ENCODE data around the gene GNPAT. TPM values are rescaled to one million over a fixed set of nuclear protein-coding genes. Genes with fewer than 3 reads are reported as not detected.

GNPAT gene
- 58.5 TPM for total RNA-seq

DNA sequence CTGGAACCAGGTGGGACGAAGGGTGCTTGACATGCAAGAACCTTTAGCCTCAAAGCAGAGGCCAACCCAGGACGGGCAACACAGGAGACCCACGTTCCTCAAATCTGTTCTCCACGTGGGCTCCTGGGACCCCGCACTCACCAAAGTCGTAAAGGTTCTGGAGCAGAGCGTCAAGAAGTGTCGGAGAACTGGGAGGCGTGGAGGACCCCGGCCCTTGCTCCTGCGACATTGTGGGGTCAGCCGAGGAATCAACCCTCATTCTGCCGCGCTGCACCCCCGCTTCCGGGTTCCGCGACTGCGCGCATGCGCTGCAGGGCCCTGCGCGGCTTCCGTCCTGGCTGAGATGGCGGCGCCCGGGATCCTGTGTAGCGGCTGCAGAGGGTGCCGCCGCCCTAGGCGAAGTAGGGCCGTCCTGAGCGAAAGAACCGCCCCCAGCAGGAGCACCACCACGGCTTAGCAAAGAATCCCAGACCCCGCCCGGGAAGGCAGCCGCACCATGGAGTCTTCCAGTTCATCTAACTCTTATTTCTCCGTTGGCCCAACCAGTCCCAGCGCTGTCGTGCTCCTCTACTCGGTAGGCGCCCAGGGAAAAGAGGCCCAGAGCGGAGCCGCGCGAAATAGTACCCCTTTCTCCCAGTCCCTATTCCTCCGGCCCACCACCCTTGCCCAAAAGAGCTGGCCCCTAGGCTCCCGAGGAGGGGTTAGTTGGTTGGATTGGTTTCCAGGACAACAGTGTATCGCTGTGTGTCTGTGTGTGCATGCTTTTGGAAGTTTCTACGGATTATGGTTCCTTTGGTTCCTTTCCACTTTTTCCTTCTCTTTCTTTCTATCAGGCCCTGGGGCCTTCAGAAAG is at the start of gene GNPAT:
TSS of gene GNPAT (plus strand) at position 330 of the 853 bp plus-strand sequence. CDS start at position 497, 167 bp downstream.
- Histone ChIP-seq H3K27ac (ENCODE audit: low read depth, low read length) (peak within 1 kb of the TSS; percentile 73), H3K9me3 (ENCODE audit: control insufficient read depth in 3 of 3, low read length in 3 of 3) (no peaks in the 10 kb centered on the region), H3K27me3 (ENCODE audit: control insufficient read depth in 3 of 3, insufficient read depth in 3 of 3, low read length in 3 of 3) (no peaks in the 10 kb centered on the region), H3K36me3 (ENCODE audit: control insufficient read depth in 3 of 3, insufficient read depth in 3 of 3, low read length in 3 of 3) (peaks cover 5 to 16% (median 13%) of the 10 kb centered on the region in 3 donors), H3K4me1 (ENCODE audit: control insufficient read depth in 3 of 3, insufficient read depth in 3 of 3, low read length in 3 of 3) (peaks cover 30 to 59% (median 34%) of the 10 kb centered on the region in 3 donors), H3K9ac (ENCODE audit: low read depth in 1 of 3, low read length in 3 of 3) (peak within 1 kb of the TSS; percentile 94 to 98 (median 95)), H3K4me3 (ENCODE audit: low read length in 3 of 3) (peak within 1 kb of the TSS; percentile 90 to 99 (median 95))

DNA sequence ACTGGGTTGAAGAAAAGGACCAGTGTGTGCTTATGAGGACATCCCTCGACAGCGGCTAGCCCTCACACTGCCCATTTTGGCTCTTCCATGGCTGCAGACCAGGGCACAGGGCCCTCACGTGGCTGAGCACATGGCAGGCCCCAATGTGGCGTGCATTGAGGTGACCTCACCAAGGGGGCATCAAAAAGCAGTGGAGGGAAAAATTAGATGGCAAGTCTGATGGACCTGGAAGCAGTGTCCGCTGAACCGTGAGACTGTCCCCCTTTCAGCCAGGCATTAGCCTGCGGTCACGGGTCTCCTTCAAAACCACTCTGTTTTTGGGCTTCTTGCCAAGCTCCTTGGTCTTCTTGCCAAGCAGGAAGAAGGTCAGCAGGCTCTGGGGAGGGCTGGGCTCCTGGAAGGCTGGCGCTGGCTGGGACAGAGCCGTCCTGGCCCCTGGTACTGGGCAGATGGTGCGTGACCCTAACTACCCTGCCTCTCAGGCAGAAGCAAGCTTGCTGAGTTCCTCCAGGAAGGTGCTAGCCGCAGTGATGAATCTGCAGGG is 48.3 kb upstream of the GNPAT start:
- H3K9ac ChIP-seq (ENCODE audit: low read depth in 1 of 3, low read length in 3 of 3), result no peak overlapping the region
- H3K36me3 ChIP-seq (ENCODE audit: control insufficient read depth in 3 of 3, insufficient read depth in 3 of 3, low read length in 3 of 3), result no peaks in the 10 kb centered on the region
- no peak overlapping the region for H3K27ac ChIP-seq (ENCODE audit: low read depth, low read length)
- peaks cover 0 to 3% (median 0%) of the 10 kb centered on the region in 3 donors for H3K9me3 ChIP-seq (ENCODE audit: control insufficient read depth in 3 of 3, low read length in 3 of 3)
- H3K27me3 ChIP-seq (ENCODE audit: control insufficient read depth in 3 of 3, insufficient read depth in 3 of 3, low read length in 3 of 3), result peaks cover 7 to 19% (median 10%) of the 10 kb centered on the region in 3 donors
- H3K4me3 ChIP-seq (ENCODE audit: low read length in 3 of 3), result no peak overlapping the region
- H3K4me1 ChIP-seq (ENCODE audit: control insufficient read depth in 3 of 3, insufficient read depth in 3 of 3, low read length in 3 of 3), result peaks cover 7 to 8% (median 8%) of the 10 kb centered on the region in 3 donors

DNA sequence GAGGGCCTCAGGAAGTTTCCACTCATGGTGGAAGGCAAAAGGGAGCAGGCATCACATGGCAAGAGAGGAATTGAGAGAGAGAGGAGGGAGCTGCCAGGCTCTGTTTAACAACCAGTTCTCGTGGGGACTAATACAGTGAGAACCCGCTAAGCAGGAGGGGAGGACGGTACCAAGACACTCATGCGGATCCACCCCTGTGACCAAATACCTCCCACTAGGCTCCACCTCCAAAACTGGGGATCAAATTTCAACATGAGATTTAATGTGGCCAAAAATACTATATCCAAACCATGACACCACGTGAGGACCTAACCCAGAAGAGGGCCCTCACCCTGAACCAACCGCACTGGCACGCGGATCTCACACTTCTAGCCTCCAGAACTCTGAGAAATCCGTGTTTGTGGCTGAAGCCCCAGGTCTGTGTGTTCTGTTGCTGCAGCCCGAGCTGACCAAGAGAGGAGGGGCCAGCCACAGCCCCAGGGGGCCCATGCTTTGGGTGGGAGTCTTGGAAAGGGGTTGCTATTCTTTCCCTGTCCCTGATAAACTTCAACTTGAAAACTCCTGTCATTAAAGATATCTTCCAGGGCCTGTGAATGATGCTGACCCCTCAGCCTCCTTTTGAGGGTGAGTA is 47.2 kb upstream of the GNPAT start:
- no peaks in the 10 kb centered on the region for H3K36me3 ChIP-seq (ENCODE audit: control insufficient read depth in 3 of 3, insufficient read depth in 3 of 3, low read length in 3 of 3)
- no peak overlapping the region for H3K9ac ChIP-seq (ENCODE audit: low read depth in 1 of 3, low read length in 3 of 3)
- no peak overlapping the region for H3K27ac ChIP-seq (ENCODE audit: low read depth, low read length)
- peaks cover 7 to 8% (median 8%) of the 10 kb centered on the region in 3 donors for H3K4me1 ChIP-seq (ENCODE audit: control insufficient read depth in 3 of 3, insufficient read depth in 3 of 3, low read length in 3 of 3)
- peaks cover 0 to 13% (median 4%) of the 10 kb centered on the region in 3 donors for H3K27me3 ChIP-seq (ENCODE audit: control insufficient read depth in 3 of 3, insufficient read depth in 3 of 3, low read length in 3 of 3)
- no peak overlapping the region for H3K4me3 ChIP-seq (ENCODE audit: low read length in 3 of 3)
- H3K9me3 ChIP-seq (ENCODE audit: control insufficient read depth in 3 of 3, low read length in 3 of 3), result peaks cover 0 to 3% (median 0%) of the 10 kb centered on the region in 3 donors

DNA sequence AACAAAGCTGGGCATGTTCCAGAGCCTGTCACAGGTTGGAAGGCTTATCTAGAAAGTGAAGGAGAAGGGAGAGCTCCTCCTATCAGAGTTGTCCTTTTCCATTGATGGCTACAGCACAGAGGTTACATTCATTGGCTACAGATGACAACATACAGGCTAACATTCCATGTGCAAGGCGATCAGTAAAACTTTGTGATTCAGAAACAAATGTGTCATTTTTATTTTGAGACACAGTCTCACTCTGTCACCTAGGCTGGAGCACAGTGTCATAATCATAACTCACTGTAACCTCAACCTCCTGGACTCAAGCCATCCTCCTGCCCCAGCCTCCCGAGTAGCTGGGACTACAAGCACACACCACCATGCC is 46.6 kb upstream of the GNPAT start:
- H3K9me3 ChIP-seq (ENCODE audit: control insufficient read depth in 3 of 3, low read length in 3 of 3), result peaks cover 0 to 3% (median 0%) of the 10 kb centered on the region in 3 donors
- H3K27ac ChIP-seq (ENCODE audit: low read depth, low read length), result no peak overlapping the region
- no peaks in the 10 kb centered on the region for H3K36me3 ChIP-seq (ENCODE audit: control insufficient read depth in 3 of 3, insufficient read depth in 3 of 3, low read length in 3 of 3)
- H3K4me3 ChIP-seq (ENCODE audit: low read length in 3 of 3), result no peak overlapping the region
- H3K4me1 ChIP-seq (ENCODE audit: control insufficient read depth in 3 of 3, insufficient read depth in 3 of 3, low read length in 3 of 3), result peaks cover 7 to 8% (median 8%) of the 10 kb centered on the region in 3 donors
- H3K27me3 ChIP-seq (ENCODE audit: control insufficient read depth in 3 of 3, insufficient read depth in 3 of 3, low read length in 3 of 3), result peaks cover under 1 to 12% (median 10%) of the 10 kb centered on the region in 3 donors
- H3K9ac ChIP-seq (ENCODE audit: low read depth in 1 of 3, low read length in 3 of 3), result no peak overlapping the region

DNA sequence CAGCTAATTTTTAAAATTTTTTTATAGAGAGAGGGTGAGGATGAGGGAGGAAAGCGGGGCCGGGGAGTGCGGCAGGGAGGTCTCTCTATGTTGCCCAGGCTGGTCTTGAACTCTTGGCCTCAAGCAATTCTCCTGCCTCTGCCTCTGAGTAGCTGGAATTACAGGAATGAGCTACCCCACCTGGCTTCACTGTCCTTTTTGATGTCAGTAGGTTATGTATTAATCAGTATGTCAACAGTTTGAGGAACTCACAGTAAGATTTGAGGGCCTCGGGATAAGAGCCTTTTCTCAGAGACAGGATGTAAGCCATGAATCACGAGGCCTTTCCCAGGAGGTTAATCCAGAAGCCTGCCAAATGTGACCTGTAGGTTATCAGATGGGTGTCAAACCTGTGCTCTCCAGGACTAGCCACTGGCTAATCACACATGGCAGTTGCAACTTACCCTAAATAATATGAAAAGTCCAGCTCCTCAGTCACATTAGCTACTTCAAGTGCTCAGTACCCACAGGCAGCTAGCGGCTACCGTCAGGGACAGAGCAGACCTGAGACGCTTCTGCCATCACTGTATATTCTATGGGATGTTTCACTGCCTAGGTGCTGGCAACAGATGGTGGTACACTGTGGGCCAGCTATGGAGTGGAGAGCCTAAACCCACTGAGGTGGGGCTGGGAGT is 46.0 kb upstream of the GNPAT start:
- no peak overlapping the region for H3K27ac ChIP-seq (ENCODE audit: low read depth, low read length)
- H3K9me3 ChIP-seq (ENCODE audit: control insufficient read depth in 3 of 3, low read length in 3 of 3), result no peaks in the 10 kb centered on the region
- no peak overlapping the region for H3K4me3 ChIP-seq (ENCODE audit: low read length in 3 of 3)
- peaks cover 6 to 15% (median 10%) of the 10 kb centered on the region in 3 donors for H3K27me3 ChIP-seq (ENCODE audit: control insufficient read depth in 3 of 3, insufficient read depth in 3 of 3, low read length in 3 of 3)
- peaks cover 7 to 8% (median 8%) of the 10 kb centered on the region in 3 donors for H3K4me1 ChIP-seq (ENCODE audit: control insufficient read depth in 3 of 3, insufficient read depth in 3 of 3, low read length in 3 of 3)
- H3K9ac ChIP-seq (ENCODE audit: low read depth in 1 of 3, low read length in 3 of 3), result no peak overlapping the region
- H3K36me3 ChIP-seq (ENCODE audit: control insufficient read depth in 3 of 3, insufficient read depth in 3 of 3, low read length in 3 of 3), result no peaks in the 10 kb centered on the region

DNA sequence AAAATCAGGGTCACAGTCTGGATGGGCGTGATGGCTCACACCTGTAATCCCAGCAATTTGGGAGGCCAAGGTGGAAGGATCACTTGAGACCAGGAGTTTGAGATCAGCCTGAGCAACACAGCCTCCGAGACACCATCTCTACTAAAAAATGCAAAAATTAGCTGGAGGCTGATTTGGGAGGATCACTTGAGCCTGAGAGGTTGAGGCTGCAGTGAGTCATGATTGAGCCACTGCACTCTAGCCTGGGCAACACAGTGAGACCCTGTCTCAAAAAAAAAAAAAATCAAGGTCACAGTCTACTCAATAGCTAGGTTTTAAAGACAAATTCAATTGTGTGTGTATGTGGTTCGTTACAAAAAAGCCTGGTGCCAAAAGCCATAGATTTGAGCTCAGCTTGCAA is 44.7 kb upstream of the GNPAT start:
- H3K36me3 ChIP-seq (ENCODE audit: control insufficient read depth in 3 of 3, insufficient read depth in 3 of 3, low read length in 3 of 3), result no peaks in the 10 kb centered on the region
- H3K4me1 ChIP-seq (ENCODE audit: control insufficient read depth in 3 of 3, insufficient read depth in 3 of 3, low read length in 3 of 3), result peaks cover 7 to 8% (median 8%) of the 10 kb centered on the region in 3 donors
- no peak overlapping the region for H3K4me3 ChIP-seq (ENCODE audit: low read length in 3 of 3)
- H3K9ac ChIP-seq (ENCODE audit: low read depth in 1 of 3, low read length in 3 of 3), result no peak overlapping the region
- H3K9me3 ChIP-seq (ENCODE audit: control insufficient read depth in 3 of 3, low read length in 3 of 3), result no peaks in the 10 kb centered on the region
- H3K27ac ChIP-seq (ENCODE audit: low read depth, low read length), result no peak overlapping the region
- H3K27me3 ChIP-seq (ENCODE audit: control insufficient read depth in 3 of 3, insufficient read depth in 3 of 3, low read length in 3 of 3), result peaks cover 9 to 22% (median 10%) of the 10 kb centered on the region in 3 donors

DNA sequence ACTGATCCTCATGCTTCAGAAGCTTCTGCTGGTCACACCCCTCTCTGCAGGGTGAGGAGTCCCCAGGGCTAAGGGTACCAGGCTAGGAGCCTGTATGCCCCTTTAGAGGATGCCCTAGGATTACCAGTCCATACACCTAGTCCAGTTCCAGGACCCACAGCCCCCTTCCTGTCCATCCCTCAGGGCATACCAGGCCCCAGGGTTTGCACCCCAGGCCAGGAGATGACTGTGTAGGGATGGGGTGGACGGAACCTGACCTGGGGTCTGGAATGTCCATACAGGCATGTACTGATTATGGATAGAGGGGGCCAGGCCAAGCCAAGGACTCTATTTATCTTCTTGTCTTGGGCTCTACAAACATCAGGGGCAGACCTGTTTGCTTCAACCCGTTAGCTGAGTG is 44.3 kb upstream of the GNPAT start:
- Histone ChIP-seq H3K9ac (ENCODE audit: low read depth in 1 of 3, low read length in 3 of 3) (no peak overlapping the region), H3K4me1 (ENCODE audit: control insufficient read depth in 3 of 3, insufficient read depth in 3 of 3, low read length in 3 of 3) (peaks cover 7 to 8% (median 8%) of the 10 kb centered on the region in 3 donors), H3K9me3 (ENCODE audit: control insufficient read depth in 3 of 3, low read length in 3 of 3) (no peaks in the 10 kb centered on the region), H3K27me3 (ENCODE audit: control insufficient read depth in 3 of 3, insufficient read depth in 3 of 3, low read length in 3 of 3) (peaks cover 10 to 26% (median 12%) of the 10 kb centered on the region in 3 donors), H3K27ac (ENCODE audit: low read depth, low read length) (no peak overlapping the region), H3K4me3 (ENCODE audit: low read length in 3 of 3) (no peak overlapping the region), H3K36me3 (ENCODE audit: control insufficient read depth in 3 of 3, insufficient read depth in 3 of 3, low read length in 3 of 3) (no peaks in the 10 kb centered on the region)

DNA sequence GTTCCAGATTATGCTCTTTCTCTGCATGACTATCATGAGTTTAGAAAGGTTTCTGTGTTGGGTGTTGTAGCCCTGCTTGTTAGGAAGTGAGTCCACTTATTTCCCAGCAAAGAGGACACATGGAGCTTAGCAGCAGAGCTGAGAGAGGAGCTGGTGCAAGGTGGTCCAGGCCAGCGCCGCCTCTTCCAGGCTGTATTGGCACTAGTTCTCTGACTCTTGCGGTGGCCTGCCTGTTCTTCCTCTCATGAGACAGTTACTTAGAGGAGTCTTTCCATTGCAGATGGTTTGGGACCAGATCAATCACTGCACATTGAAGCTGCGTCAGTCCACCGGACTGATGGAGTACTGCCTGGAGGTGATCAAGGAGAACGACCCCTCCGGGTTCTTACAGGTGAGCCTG is 41.1 kb upstream of the GNPAT start:
- H3K27ac ChIP-seq (ENCODE audit: low read depth, low read length), result no peak overlapping the region
- no peak overlapping the region for H3K4me3 ChIP-seq (ENCODE audit: low read length in 3 of 3)
- H3K36me3 ChIP-seq (ENCODE audit: control insufficient read depth in 3 of 3, insufficient read depth in 3 of 3, low read length in 3 of 3), result no peaks in the 10 kb centered on the region
- H3K9me3 ChIP-seq (ENCODE audit: control insufficient read depth in 3 of 3, low read length in 3 of 3), result no peaks in the 10 kb centered on the region
- peaks cover 13 to 28% (median 20%) of the 10 kb centered on the region in 3 donors for H3K27me3 ChIP-seq (ENCODE audit: control insufficient read depth in 3 of 3, insufficient read depth in 3 of 3, low read length in 3 of 3)
- H3K9ac ChIP-seq (ENCODE audit: low read depth in 1 of 3, low read length in 3 of 3), result no peak overlapping the region
- H3K4me1 ChIP-seq (ENCODE audit: control insufficient read depth in 3 of 3, insufficient read depth in 3 of 3, low read length in 3 of 3), result no peaks in the 10 kb centered on the region

DNA sequence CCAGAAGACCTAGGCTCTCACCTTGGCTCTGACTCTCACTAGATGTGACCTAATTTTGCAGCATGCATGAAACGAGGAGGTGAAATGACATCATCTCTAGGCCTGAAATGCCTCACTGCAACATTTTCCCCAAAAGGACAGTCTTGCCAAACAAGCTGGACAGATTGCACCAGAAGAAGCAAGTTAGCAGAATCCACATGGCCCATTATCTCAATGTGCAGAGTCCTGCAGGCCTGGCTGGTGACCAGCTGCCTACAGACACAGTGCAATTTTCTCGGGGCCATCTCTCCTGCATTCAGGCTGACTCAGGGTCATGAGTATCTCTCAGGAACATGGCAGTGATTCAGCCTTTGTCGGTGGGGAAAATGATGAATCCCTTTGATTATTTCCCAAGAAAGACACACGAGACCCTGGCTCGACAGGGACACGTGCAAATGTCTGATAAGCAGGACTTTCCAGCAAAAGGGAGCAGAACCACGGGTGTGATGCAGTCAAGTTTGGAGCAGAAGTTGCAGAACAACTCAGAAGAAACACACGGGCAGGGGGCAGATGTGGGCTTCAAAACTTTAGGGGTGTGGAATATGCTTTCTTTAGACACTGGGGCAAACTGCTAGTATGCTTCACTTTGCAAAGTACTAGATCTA is 40.5 kb upstream of the GNPAT start:
- Histone ChIP-seq H3K9me3 (ENCODE audit: control insufficient read depth in 3 of 3, low read length in 3 of 3) (no peaks in the 10 kb centered on the region), H3K36me3 (ENCODE audit: control insufficient read depth in 3 of 3, insufficient read depth in 3 of 3, low read length in 3 of 3) (no peaks in the 10 kb centered on the region), H3K27ac (ENCODE audit: low read depth, low read length) (no peak overlapping the region), H3K27me3 (ENCODE audit: control insufficient read depth in 3 of 3, insufficient read depth in 3 of 3, low read length in 3 of 3) (peaks cover 13 to 28% (median 18%) of the 10 kb centered on the region in 3 donors), H3K4me1 (ENCODE audit: control insufficient read depth in 3 of 3, insufficient read depth in 3 of 3, low read length in 3 of 3) (no peaks in the 10 kb centered on the region), H3K4me3 (ENCODE audit: low read length in 3 of 3) (no peak overlapping the region), H3K9ac (ENCODE audit: low read depth in 1 of 3, low read length in 3 of 3) (no peak overlapping the region)

Measured in skeletal muscle tissue (tissue), 4 donors.